GM21515 (cell line): Measurements from ENCODE around the gene MVK.

ENCODE experiments used
- ATAC-seq: cut with Tn5 transposase; IDR thresholded peaks from one replicate; pipeline ENCODE4 v1.9.1; 2021; ENCODE audit not compliant: unreplicated experiment

MVK gene

DNA sequence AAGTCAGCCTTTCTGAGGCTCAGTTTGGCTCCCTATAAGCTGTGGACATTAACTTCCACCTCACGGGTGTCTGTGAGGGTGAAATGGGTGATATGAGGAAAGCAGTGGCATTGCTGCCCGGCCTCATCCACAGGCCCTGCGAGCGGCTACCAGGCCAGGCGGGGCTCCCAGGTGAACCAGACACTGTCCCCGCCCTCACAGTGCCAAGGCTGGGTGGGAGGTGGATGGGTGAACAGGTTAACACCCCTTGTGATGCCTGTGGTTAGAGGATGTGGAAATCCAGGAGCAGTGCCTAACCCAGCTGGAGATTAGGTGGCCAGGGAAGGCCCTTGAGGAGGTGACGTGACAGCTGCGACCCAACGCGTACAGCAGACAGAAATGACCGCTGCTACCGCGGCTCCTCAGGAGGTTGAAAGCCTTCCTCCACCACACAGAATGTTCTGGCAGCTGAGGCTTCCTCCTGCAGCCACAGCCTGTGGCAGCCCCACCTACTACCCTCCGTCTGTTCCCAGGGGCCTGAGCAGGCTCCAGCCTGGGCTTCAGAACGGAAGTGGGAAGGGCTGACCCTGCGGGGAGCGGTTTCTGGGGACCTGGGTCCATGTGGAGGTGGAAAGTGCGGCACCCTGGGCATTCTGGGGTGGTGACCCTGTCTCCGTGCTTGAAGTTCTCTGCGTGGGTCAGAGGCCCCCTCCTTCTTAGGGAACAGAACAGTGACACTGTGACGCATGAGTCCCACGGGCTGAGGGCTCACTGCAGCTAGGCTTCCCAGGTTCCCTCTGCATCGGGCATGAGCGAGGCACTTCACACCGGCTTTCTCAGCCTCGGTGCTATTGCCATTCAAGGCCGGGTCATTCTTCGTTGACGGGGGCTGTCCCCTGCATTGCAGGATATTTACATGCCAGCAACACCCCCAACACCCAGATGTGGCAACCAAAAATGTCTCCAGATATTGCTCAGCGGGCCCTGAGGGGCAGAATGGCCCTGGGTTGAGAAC, 10.0 kb upstream of the MVK start:
- no peak for ATAC-seq

DNA sequence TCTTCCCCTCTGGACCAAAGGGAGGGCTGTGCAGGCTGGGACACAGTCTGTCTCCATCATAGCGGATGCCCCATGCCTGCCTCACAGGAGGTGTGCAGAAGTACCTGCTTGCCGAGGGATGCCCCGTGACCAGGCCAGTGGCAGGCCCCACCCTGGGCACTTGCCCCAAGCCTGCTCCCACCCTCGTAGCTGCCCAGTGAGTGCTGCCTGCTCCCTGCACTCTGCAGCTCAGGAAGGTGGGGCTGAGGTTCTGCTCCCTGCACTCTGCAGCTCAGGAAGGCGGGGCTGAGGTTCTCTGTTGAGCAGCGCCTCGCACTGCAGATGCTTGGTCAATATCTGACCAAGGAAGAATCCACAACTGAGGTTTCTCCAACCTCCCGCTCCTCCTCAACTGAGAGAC, 7.2 kb upstream of the MVK start:
- ATAC-seq = no peak

GRCh38 chr12:109567296-109567695, 6.3 kb upstream of the MVK start:
- ATAC-seq = no peak

DNA sequence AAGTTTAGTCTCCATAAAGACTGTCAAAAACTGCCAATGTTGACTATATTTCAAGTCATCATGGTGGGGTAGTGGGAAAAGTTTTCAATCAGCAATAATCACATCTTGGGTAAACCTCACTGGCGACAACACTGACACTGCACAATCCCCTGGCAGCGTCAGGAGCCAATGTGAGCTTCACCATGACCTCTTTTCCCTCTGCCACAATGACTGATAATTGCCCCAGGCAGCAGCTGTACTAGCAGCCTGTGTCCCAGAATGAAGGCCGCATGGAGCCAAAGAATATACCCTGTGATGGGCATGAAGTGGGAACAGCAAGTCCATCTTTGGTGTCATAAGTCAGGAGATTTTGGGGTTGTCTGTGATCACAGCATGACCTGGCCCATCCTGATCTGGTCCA, 5.6 kb upstream of the MVK start:
- ATAC-seq = no peak

DNA sequence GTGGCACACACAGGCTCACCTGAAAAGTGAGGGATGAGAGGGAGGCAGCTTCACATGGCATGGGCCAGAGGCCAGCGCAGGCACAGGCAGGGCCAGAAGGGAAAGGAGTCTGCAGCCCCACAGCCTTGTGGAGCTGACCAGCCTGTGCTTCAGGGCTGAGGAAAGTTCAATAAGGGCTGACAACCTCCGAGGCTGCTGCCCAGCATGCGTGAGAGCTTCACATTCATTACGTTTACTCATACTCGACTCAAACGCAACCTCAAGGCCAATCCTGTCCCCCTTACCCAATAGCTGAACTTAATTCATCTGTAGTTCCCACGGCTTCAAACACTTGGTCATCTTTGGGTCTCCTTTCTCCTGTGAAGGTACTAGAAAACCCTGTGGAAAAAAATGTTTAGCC, 5.1 kb upstream of the MVK start:
- ATAC-seq = no peak

DNA sequence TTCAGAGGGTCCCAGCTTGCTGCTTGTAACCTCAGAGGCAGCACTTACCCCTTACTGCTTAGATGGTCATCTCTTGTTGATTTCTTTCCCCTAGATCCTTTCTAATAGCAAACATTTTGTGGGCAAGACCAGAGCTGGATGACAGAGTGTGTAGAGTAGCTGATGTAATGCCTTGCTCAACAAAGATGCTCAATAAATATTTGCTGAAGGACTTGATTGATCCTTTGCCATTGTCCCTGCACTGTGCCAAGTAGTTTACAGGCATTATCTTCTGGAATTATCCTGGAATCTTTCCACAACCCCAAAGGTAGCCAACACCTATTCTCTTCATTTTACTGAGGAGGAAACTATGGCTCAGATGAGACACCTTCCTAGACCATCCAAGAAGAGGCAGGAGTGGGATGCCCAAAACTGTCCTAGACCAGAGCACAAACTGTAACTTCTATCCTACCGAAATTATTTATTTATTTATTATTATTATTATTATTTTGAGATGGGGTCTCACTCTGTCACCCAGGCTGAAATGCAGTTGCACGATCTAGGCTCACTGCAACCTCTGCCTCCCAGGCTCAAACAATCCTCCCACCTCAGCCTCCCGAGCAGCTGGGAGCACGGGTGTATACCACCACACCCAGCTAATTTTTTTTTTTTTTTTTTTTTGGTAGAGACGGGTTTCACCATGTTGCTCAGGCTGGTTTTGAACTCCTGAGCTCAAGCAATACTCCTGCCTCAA, 1.7 kb upstream of the MVK start:
- ATAC-seq = no peak

- ATAC-seq = no peak
These were observed 1.1 kb upstream of the MVK start for GRCh38 chr12:109572506-109572845.

DNA sequence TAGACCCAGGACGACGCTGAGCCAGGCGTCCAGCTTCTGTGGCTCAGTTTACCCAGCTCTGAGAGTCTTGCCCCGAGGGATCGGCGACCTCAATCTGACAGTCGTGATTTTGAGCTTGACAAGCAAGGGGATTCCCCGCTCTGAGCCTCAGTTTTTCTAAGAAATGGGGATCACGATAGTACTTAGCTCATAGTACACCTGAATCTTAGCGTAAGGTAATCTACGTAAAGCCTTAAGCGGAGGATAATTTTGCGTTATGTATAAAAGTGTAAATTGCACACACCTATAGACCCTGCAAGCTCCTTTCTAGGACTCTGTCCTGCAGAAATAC, 285 bp downstream of the MVK start:
- ATAC-seq = no peak

GRCh38 chr12:109575683-109576082, 2.1 kb downstream of the MVK start:
- no peak for ATAC-seq

DNA sequence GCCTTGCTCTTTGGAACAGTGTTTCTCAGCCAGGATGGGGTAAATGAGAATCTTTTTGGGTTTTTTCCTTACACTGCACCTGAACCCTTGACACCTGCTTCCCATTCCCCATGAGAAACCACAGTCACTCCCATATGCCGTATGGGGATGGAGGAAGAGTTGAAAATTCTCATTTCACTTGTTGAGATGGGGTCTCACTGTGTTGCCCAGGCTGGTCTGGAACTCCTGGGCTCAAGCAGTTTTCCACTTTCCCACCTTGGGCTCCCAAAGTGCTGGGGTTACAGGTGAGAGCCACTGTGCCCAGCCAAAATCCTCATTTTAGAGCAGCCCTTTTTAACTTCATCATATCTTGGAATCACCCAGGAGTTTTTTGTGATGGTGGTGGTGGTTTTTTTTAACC, 3.7 kb downstream of the MVK start:
- ATAC-seq = no peak

GRCh38 chr12:109578330-109578927, 4.8 kb downstream of the MVK start:
- no peak for ATAC-seq

- no peak for ATAC-seq
These were observed 6.0 kb downstream of the MVK start for GRCh38 chr12:109579639-109580038.

DNA sequence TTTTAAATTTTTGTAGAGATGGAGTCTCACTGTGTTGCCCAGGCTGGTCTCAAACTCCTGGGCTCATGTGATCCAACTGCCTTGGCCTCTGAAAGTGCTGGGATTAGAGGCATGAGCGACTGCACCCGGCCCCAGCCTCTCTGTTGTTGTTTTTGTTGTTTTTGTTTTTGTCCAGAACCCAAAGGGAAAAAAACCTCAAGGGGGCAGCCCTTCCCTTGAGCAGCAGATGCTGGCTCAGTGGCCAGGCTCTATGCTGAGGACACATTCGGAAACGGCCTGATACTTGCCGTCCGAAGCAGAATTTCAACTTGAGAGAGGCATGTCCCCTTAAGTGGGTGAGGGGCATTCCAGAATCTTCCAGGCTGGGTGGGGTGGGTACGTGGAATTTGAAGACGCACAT, 6.7 kb downstream of the MVK start:
- no peak for ATAC-seq

- no peak for ATAC-seq
These were observed 7.2 kb downstream of the MVK start for GRCh38 chr12:109580684-109581333.

DNA sequence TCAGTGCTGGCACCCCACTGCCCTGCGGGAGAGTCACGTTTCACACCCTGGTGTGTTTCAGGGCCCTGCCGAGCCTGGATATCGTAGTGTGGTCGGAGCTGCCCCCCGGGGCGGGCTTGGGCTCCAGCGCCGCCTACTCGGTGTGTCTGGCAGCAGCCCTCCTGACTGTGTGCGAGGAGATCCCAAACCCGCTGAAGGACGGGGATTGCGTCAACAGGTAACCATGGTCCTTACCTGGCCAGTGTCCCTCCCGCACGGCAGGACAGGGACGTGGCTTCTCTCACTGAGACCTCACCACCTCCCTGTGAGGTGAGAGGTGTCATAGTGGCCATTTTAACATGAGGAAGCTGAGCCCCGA, 7.7 kb downstream of the MVK start:
- ATAC-seq = no peak

DNA sequence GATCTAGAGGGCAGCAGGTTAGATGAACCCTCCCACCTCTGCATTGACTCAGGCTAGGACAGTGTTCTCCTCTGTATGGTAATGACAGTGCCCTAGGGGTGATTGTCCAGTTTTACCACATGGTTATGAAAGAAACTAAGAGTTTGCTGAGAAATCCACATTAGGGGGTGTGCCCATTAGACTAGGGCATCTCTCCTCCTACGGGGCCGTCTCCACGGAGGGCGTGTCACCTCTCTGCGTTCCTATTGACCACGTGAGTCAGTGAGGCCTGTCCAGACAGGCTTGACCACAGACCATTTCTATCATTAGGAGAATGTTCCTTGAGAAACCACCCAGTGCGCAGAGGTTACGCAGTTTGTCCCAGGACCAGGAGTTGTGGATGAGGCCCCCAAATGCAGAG, 8.3 kb downstream of the MVK start:
- no peak for ATAC-seq

- ATAC-seq = no peak
These were observed 9.0 kb downstream of the MVK start for GRCh38 chr12:109582636-109583035.

- no peak for ATAC-seq
These were observed 10.1 kb downstream of the MVK start for GRCh38 chr12:109583733-109584132.

DNA sequence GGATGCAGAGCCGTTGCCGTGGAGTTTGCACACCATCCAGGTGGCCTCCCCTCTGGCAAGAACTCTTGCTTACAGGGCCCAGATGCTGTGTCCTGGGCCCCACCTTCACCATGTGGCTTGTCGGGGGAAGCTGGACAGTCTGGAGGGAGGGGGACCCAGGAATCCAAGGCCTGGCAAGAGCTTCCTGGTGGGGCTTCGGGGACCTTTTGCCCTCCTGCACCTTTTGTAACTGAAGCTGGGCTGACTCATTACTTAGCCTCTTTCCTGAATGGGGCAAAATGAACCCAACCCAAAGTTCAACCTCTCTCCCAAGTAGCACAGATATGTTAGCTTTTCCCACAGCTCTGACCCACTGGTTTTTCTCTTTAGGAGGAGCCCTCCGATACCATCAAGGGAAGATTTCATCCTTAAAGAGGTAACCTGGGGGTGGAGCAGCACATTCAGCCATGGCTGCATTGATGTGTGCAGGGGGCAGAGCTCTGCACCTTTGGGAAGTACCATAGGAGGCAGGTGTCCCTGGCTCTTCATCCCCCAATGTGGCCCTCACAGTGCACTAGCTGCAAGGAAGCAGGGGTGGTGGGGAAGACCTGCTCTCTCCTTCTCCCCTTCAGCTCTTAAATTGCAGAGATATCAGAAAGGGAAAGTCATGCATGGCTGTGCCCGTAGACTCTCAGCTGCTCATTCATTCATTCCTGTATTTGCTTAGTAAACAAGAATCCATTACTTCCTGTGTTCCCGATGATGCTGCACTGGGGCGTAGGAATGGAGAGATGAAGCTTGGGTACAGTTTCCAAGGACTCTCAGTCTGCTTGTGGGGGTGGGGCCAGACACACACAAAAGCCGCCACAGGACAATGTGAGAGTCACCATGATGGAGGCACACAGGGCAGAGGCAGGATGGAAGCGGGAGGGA, 13.0 kb downstream of the MVK start:
- ATAC-seq = no peak

- ATAC-seq = no peak
These were observed 14.3 kb downstream of the MVK start for GRCh38 chr12:109587921-109588320.
